ENCODE results near the gene GNL3L.
"Not testable (repeated sequence)": the region's sequence is repeated elsewhere in the genome, so short reads cannot be mapped to it uniquely, and the experiment has no call there.

GNL3L gene

GRCh38 chrX:54530357-54530900, 410 bp downstream of the GNL3L start:
- Mint-ChIP-seq H3K27ac (peak overlapping the region; percentile 97 to 98), H3K4me1 (peaks cover 31% of the 10 kb centered on the region), H3K27me3 (no peaks in the 10 kb centered on the region), H3K9me3 (peaks cover 9 to 11% of the 10 kb centered on the region in 2 donors), H3K4me3 (peak overlapping the region; percentile 89)
- ATAC-seq (peak; percentile 40), DNase-seq (peak in 1 of 2 donors; percentile 11)

- H3K27ac Mint-ChIP-seq: no peak overlapping the region
- H3K9me3 Mint-ChIP-seq: peaks cover 0 to under 1% of the 10 kb centered on the region in 2 donors
- H3K27me3 Mint-ChIP-seq: no peaks in the 10 kb centered on the region
- DNase-seq (no peak), ATAC-seq (no peak)
- peaks cover 35% of the 10 kb centered on the region for H3K4me1 Mint-ChIP-seq
- H3K4me3 Mint-ChIP-seq: peak overlapping the region; percentile 46 to 51
Measured at GRCh38 chrX:54534271-54534670, 4.3 kb downstream of the GNL3L start.

DNA sequence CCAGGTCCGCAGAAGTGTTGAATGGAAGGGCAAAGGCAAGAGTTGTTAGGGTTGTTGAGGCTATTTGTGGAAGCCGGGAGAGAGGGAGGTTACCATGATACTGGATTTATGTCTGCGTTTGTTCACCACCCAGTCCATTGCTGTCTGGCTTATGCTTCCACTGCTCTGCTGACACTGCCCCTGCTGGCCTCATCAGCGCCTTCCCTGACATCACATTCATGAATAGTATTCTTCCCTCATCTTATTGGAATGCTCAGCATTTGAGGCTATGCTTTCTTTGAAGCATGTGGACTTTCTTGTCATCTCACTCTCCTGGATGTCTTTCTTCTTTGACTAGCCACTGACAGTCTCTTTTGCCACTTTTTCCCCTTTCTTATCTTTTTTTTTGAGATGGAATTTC, 10.3 kb downstream of the GNL3L start:
- no peaks in the 10 kb centered on the region for H3K9me3 Mint-ChIP-seq
- H3K27ac Mint-ChIP-seq: no peak overlapping the region
- peaks cover 10% of the 10 kb centered on the region for H3K4me1 Mint-ChIP-seq
- no peak overlapping the region for H3K4me3 Mint-ChIP-seq
- DNase-seq: no peak
- no peaks in the 10 kb centered on the region for H3K27me3 Mint-ChIP-seq
- no peak for ATAC-seq

- H3K9me3 Mint-ChIP-seq, H3K4me3 Mint-ChIP-seq, H3K27ac Mint-ChIP-seq, DNase-seq, ATAC-seq, H3K27me3 Mint-ChIP-seq, H3K4me1 Mint-ChIP-seq: not testable (repeated sequence)
Measured at GRCh38 chrX:54542239-54542638, 12.2 kb downstream of the GNL3L start.

DNA sequence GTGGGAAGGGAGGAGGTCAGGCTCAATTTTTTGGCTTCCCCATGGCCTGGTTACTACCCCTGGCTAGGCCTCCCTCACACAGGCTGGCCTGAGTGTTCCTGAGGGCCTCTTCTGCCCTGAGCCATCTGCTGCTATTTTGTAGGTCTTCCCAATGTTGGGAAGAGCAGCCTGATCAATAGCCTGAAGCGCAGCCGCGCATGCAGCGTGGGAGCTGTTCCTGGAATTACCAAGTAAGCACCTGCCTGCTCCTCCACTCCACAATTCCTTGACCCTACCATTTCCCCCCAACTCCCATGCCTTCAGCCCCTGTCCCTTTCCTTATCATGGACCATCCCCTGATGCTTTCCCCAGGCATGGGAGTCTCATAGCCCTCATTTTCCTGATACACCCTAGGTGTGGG, 20.8 kb downstream of the GNL3L start:
- no peak for DNase-seq
- no peaks in the 10 kb centered on the region for H3K9me3 Mint-ChIP-seq
- H3K27ac Mint-ChIP-seq: no peak overlapping the region
- no peaks in the 10 kb centered on the region for H3K4me1 Mint-ChIP-seq
- no peaks in the 10 kb centered on the region for H3K27me3 Mint-ChIP-seq
- no peak for ATAC-seq
- no peak overlapping the region for H3K4me3 Mint-ChIP-seq

DNA sequence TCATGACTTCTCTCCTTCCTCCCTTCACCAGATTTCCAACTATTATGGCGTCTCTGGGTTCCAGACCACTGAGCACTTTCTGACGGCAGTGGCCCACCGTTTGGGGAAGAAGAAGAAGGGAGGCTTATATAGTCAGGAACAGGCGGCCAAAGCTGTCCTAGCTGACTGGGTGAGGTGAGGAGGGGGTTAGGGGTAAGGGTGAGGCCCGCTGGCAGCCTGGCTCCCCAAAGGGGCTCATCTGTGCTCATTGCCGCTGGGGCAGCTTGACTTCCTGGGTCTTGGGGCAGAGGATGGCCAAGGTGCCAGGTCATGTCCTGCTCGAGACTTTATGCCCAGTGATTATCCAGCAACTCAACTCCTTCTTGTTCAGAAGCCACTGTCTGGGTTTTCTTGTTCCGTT, 21.8 kb downstream of the GNL3L start:
- DNase-seq (no peak), ATAC-seq (no peak)
- Mint-ChIP-seq H3K9me3 (no peaks in the 10 kb centered on the region), H3K4me3 (no peak overlapping the region), H3K27me3 (no peaks in the 10 kb centered on the region), H3K27ac (no peak overlapping the region), H3K4me1 (no peaks in the 10 kb centered on the region)

GRCh38 chrX:54555006-54555405, 25.0 kb downstream of the GNL3L start:
- H3K4me3 Mint-ChIP-seq, DNase-seq, ATAC-seq, H3K4me1 Mint-ChIP-seq, H3K9me3 Mint-ChIP-seq, H3K27me3 Mint-ChIP-seq: not testable (repeated sequence)
- H3K27ac Mint-ChIP-seq: peak overlapping the region in 1 of 2 donors; percentile 25

DNA sequence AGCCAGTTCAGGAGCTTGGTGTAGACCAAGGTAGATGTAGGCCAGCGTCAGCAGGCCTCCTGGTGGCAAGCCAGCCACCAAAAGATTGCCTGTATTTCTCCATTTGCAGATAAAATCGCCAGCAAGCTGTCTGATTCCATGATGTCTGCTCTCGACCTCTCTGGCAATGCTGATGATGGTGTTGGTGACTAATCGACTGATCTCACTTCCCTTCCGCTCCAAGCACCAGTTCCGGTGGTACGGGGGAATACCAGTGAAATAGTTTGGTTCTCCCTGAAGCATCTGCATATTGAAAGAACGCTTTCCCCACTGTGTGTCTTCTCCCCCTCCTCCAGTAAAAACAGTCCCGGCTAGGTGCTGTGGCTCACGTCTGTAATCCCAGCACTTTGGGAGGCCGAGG, 30.4 kb downstream of the GNL3L start:
- Mint-ChIP-seq H3K27me3 (no peaks in the 10 kb centered on the region), H3K27ac (peak overlapping the region in 1 of 2 donors; percentile 57), H3K4me1 (no peaks in the 10 kb centered on the region), H3K9me3 (no peaks in the 10 kb centered on the region), H3K4me3 (no peak overlapping the region)
- DNase-seq (no peak), ATAC-seq (no peak)

GRCh38 chrX:54561622-54562021, 31.6 kb downstream of the GNL3L start:
- DNase-seq: no peak
- Mint-ChIP-seq H3K4me3 (no peak overlapping the region), H3K9me3 (no peaks in the 10 kb centered on the region), H3K27me3 (no peaks in the 10 kb centered on the region), H3K27ac (no peak overlapping the region), H3K4me1 (no peaks in the 10 kb centered on the region)
- ATAC-seq: no peak

DNA sequence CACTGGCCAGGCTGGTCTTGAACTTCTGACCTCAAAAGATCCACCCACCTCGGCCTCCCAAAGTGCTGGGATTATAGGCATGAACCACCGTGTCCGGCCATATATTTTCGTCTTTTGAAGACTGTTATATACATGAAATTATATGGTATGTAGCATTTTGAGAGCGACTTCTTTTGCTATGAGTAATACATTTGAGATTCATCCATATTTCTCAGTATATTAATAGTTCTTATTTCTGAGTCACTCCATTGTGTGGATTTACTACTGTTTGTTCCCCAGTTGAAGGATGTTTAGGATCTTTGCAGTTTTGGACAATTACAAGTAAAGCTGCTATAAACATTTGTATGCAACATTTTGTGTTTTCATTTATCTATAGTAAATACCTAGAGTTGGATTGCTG, 34.9 kb downstream of the GNL3L start:
- Mint-ChIP-seq H3K9me3 (no peaks in the 10 kb centered on the region), H3K27ac (no peak overlapping the region), H3K27me3 (no peaks in the 10 kb centered on the region), H3K4me1 (no peaks in the 10 kb centered on the region), H3K4me3 (no peak overlapping the region)
- ATAC-seq (no peak), DNase-seq (no peak)

DNA sequence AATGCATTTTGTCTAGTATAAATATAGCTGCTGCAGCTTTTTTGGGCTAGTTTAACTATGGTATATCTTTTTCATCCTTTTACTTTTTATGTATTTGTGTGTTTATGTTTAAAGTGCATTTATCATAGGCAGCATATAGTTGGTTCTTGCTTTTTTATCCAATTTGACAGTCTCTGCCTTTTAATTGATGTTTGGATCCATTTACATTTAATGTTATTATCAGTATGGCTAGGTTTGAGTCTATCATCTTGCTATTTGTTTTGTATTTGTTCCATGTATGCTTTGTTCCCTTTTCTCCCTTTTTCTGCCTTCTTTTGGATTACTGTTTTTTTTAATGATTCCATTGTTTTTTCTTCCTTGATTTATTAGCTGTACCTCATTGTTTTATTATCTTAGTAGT, 40.3 kb downstream of the GNL3L start:
- no peak for ATAC-seq
- H3K27me3 Mint-ChIP-seq: no peaks in the 10 kb centered on the region
- no peak overlapping the region for H3K4me3 Mint-ChIP-seq
- no peak for DNase-seq
- H3K9me3 Mint-ChIP-seq: peaks cover 0 to 5% of the 10 kb centered on the region in 2 donors
- no peak overlapping the region for H3K27ac Mint-ChIP-seq
- H3K4me1 Mint-ChIP-seq: no peaks in the 10 kb centered on the region

GRCh38 chrX:54572641-54573040, 42.6 kb downstream of the GNL3L start:
- H3K4me3 Mint-ChIP-seq, ATAC-seq, H3K27ac Mint-ChIP-seq, H3K9me3 Mint-ChIP-seq, H3K4me1 Mint-ChIP-seq, H3K27me3 Mint-ChIP-seq, DNase-seq: not testable (repeated sequence)

GRCh38 chrX:54597728-54598127, 67.7 kb downstream of the GNL3L start:
- ATAC-seq (no peak), DNase-seq (no peak)
- H3K4me3 Mint-ChIP-seq: no peak overlapping the region
- H3K27ac Mint-ChIP-seq: no peak overlapping the region
- no peaks in the 10 kb centered on the region for H3K27me3 Mint-ChIP-seq
- H3K9me3 Mint-ChIP-seq: no peaks in the 10 kb centered on the region
- no peaks in the 10 kb centered on the region for H3K4me1 Mint-ChIP-seq

- H3K4me3 Mint-ChIP-seq: no peak overlapping the region
- ATAC-seq (no peak), DNase-seq (no peak)
- H3K9me3 Mint-ChIP-seq: no peaks in the 10 kb centered on the region
- H3K27ac Mint-ChIP-seq: no peak overlapping the region
- no peaks in the 10 kb centered on the region for H3K4me1 Mint-ChIP-seq
- no peaks in the 10 kb centered on the region for H3K27me3 Mint-ChIP-seq
Measured at GRCh38 chrX:54602563-54602962, 72.5 kb downstream of the GNL3L start.
